HG03521 (cell line): ENCODE measurements around the gene OR10H5.
A peak's percentile ranks its signal among the peaks of the same experiment; 100 is the strongest.
"Not testable (repeated sequence)": the region's sequence is repeated elsewhere in the genome, so short reads cannot be mapped to it uniquely, and the experiment has no call there.

Experiments used
- ATAC-seq: cut with Tn5 transposase; IDR thresholded peaks from one replicate; pipeline ENCODE4 v1.9.1; 2021; ENCODE audit warnings: mild to moderate bottlenecking, moderate library complexity; ENCODE audit not compliant: unreplicated experiment

The OR10H5 gene

DNA sequence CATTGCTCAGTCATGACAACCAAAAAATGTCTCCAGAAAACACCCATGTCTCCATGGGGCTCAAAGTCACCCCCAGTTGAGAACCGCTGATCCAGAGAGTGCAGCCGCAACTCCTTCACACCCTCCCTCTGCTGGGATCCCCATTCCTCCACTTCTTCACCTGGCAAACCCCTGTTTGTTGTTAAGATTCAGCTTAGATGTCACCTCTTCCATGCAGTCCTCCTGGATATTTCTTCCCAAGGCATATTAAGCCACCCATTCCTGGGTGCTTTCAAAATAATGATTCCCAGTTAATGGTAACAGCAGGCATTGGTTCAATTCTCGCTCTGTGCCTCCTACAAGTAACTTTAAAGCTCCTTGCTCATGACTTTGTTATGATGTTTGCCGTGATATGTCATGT is 24.0 kb downstream of the OR10H5 start:
- ATAC-seq, result no peak

DNA sequence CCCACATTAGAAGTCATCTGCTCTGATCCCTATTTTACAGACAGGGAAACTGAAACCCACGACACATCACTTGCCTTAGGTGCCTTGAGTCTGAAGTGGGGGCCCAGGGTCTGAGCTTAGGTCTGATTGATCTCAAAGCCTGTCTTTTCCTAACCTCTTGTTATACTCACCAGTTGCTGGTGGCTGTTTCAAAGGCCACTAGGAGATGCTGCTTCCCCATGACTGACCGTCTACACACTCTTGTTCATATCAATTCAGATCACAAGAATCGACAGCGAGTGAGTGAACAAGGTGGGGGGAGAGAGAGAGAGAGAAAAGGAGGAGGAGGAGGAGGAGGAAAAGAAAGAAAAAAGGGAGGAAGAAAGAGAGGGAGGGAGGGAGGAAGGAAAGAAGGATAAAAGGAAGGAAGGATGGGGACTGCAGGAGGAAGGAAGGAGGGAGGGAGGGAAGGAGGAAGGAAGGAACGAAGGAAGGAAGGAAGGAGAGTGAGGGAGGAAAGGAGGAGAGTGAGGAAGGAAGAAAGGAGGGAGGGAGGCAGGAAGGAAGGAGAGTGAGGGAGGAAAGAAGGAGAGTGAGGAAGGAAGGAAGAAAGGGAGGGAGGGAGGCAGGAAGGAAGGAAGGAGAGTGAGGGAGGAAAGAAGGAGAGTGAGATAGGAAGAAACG is 24.7 kb downstream of the OR10H5 start:
- no peak for ATAC-seq

DNA sequence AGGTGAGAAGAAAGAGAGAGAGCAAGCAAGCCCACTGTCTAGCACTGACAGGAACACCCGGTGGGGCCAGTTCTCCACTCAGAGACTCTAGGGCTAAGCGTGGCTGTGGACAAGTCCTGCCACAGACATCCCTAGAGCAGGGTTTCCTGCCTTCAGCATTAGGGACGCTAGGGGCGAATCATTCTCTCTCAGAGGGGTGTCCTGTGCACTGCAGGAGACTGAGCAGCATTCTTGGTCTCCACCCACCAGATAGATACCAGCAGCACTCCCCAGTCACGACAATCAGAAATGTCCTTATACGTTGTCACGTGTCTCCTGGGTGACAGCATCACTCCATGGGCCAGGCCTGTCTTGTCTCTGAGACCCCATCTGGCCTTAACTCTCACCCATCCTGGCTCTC is 26.5 kb downstream of the OR10H5 start:
- no peak for ATAC-seq

DNA sequence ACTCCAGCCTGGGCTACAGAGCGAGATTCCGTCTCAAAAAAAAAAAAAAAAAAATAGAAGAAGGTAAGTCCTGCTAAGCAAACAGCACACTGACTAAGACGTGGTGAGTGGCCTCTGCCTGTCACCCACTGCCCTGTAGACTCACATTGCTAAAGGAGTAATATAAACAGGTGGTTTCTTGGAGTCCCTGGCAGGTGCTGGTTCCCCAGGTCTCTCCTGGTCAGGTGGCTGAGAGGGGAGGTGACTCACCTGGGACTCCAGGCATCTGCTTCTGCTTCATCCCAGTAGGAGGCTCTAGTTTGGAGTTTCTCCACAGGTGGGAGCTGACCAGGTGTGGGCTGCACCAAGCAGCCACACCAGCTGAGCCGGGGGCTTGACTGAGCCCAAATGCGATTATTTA is 27.8 kb downstream of the OR10H5 start, which contains the start of gene OR10H1:
TSS of gene OR10H1 (minus strand) at position 359 of the 400 bp plus-strand sequence. CDS start 7,627 bp downstream, outside the sequence.
- ATAC-seq, result no peak

DNA sequence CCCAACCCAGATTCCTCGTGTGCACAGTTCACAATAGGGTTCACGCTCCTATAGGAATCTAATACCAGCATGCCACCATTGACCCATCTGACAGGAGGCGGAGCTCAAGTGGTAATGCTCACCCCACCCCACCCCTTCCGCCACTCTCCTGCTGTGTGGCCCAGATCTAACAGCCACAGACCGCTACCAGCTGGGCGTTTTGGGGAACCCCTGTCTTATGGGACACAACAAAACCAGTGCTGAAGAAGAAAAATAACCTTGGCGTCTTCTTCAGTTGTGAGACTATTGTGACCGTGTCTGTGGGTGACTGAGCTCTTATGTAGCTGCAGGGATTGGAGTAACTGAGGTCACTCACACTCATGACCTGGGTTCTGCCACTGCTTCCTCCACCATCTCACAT is 33.2 kb downstream of the OR10H5 start:
- ATAC-seq, result no peak

GRCh38 chr19:15825753-15826152 is 38.3 kb downstream of the OR10H5 start:
- ATAC-seq, result no peak

GRCh38 chr19:15828121-15828610 is 40.7 kb downstream of the OR10H5 start:
- no peak for ATAC-seq

- not testable (repeated sequence) for ATAC-seq
Measured at GRCh38 chr19:15828611-15829305, 41.3 kb downstream of the OR10H5 start.

GRCh38 chr19:15829306-15829698 is 41.8 kb downstream of the OR10H5 start:
- no peak for ATAC-seq

DNA sequence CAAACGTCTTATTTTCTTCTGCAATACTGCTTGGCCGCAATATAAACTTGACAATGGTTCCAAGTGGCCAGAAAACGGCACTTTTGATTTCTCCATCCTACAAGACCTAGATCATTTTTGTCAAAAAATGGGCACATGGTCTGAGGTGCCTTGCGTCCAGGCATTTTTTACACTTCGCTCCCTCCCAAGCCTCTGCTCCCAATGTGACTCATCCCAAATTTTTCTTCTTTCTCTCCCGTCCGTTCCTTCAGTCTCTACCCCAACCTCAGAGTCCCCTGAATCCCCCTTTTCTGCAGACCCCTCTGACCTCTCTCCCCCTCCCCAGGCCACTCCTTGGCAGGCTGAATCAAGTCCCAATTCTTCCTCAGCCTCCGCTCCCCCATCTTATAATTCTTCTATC is 42.3 kb downstream of the OR10H5 start:
- ATAC-seq, result no peak

DNA sequence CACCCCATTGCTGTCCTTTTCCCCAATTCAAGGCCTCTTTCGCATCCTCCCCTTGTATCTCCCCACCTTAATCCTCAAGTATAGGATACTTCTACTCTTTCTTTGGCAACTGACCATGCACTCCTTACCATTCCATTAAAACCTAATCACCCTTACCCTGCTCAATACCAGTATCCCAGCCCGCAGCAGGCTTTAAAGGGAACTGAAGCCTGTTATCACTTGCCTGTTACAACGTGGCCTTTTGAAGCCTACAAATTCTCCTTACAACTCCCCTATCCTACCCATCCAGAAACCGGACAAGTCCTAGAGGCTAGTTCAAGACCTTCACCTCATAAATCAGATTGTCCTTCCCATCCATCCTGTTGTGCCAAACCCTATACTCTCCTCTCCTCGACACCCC is 44.2 kb downstream of the OR10H5 start:
- no peak for ATAC-seq

GRCh38 chr19:15834232-15834631 is 46.8 kb downstream of the OR10H5 start:
- not testable (repeated sequence) for ATAC-seq

DNA sequence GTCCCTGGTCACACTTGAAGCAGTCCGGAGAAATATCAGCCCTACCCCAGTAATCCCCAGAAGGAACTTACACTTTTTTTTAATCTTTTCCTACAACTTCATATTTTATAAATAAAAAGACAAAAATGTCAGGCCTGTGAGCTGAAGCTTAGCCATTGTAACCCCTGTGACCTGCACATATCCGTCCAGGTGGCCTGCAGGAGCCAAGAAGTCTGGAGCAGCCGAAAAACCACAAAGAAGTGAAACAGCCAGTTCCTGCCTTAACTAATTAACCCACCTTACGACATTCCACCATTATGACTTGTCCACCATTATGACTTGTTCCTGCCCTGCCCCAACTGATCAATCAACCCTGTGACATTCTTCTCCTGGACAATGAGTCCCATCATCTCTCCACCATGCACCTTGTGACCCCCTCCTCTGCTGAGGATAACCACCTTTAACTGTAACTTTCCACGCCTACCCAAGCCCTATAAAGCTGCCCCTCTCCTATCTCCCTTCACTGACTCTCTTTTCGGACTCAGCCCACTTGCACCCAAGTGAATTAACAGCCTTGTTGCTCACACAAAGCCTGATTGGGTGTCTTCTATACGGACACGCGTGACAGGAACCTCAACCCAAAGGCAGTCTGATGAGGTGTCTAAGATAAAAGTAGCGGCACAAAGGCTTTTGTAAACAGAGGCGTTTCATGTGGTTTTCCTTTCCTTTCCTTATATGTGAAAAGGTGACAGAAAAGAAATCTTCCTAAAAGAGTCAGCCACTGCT is 48.3 kb downstream of the OR10H5 start:
- ATAC-seq, result not testable (repeated sequence)

- ATAC-seq, result peak; percentile 94
Measured at GRCh38 chr19:15836330-15837220, 49.1 kb downstream of the OR10H5 start.

DNA sequence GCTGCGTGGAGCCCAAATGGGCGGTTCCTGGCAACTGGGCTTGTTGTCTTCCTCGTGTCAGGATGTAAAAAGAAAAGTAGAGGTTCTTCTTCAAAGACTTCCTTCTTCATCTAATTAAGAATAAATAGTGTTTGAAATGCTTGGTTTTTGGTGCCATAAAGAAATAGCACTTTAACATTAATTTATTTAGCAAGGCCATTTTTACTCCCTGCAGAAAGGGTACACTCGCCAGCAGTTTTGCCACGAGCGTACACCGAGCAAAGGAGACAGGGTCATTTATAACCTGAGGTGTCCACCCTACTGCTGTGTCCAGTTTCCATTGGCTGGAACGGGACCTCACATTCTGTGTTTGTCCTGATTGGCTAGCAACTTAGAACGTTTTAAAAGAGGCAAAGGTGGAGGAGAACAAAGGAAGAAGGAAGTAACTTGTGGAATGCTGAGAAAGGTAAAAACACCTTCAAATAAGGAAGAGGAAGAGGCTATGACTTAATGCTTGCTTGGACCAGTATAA is 49.8 kb downstream of the OR10H5 start:
- peak; percentile 6 for ATAC-seq

DNA sequence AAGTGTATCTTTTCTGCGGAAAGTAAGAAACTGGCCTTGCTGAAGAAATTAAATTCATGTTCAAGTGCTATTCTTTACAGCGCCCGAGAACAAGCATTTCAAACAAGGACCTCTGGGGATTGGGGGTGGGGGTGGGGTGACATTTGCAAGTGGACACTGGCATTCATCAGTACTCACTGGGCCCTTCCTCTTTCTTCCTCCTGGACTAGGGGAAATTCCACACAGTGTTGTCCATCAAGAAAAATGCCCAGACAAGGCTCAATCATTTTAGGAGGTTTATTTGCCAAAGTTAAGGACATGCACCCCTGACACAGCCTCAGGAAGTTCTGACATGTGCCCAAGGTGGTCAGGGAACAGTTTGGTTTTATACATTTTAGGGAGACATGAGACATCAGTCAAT is 50.9 kb downstream of the OR10H5 start:
- ATAC-seq, result no peak

DNA sequence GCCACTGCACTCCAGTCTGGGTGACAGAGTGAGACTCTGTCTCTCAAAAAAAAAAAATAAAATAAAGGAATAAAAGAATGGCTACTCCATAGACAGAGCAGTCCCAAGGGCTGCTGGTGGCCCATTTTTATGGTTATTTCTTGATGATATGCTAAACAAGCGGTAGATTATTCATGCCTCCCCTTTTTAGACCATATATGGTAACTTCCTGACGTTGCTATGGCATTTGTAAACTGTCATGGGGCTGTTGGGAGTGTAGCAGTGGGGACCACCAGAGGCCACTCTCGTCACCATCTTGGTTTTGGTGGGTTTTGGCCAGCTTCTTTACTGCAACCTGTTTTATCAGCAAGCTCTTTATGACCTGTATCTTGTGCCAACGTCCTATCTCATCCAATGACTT is 52.4 kb downstream of the OR10H5 start:
- ATAC-seq, result not testable (repeated sequence)

- ATAC-seq, result no peak
Measured at GRCh38 chr19:15840833-15841232, 53.4 kb downstream of the OR10H5 start.

GRCh38 chr19:15841875-15842569 is 54.6 kb downstream of the OR10H5 start:
- ATAC-seq, result no peak
